Spleen (tissue), 3 donors: ENCODE data around the gene TENM4.

Experiments used
- POLR2A ChIP-seq, 3 donors: fragments of 450-650 bp; IDR thresholded peaks; one replicate each; pipeline ENCODE4 v1.5.1; 2017; ENCODE audit warnings: antibody characterized with exemption in 3 of 3, mild to moderate bottlenecking in 1 of 3
- POLR2AphosphoS5 ChIP-seq, 3 donors: sonication (generic); formaldehyde crosslinking; IDR thresholded peaks; one replicate each; pipeline ENCODE4 v1.5.1; 2017; ENCODE audit warnings: antibody characterized with exemption in 3 of 3

GRCh38 chr11:78941226-78941851, 499.5 kb downstream of the TENM4 start:
- TF ChIP-seq POLR2A (IDR thresholded peaks at IDR 0.05) (no peak), POLR2AphosphoS5 (IDR thresholded peaks at IDR 0.05) (no peak)
